Midbrain (tissue), 1 donor: ENCODE data around the gene FNDC3A.

Source experiments
- DNase-seq: peaks from one replicate; lab custom pipeline; 2025; lab: John Stamatoyannopoulos, UW

The FNDC3A gene

GRCh38 chr13:49254007-49254406 is 278.3 kb downstream of the FNDC3A start:
- no peak for DNase-seq

GRCh38 chr13:49256841-49257240 is 281.1 kb downstream of the FNDC3A start:
- no peak for DNase-seq

GRCh38 chr13:49258089-49258796 is 282.5 kb downstream of the FNDC3A start:
- DNase-seq, result no peak
